HepG2 (cell line): ENCODE data around the gene GBX1. TPM values are rescaled to one million over a fixed set of nuclear protein-coding genes. Genes with fewer than 3 reads are reported as not detected.

Experiments
- ATAC-seq: fragments of 200-7000 bp; cut with Tn5 transposase; 3 replicates; pipeline ENCODE4 v1.9.1; 2020; ENCODE audit warnings: mild to moderate bottlenecking, moderate library complexity
- BruUV-seq: library from RNA; stranded (reverse); fragments of 400-500 nt; replicated peaks from 2 replicates; lab custom pipeline; 2021; lab: Mats Ljungman, UMichigan
- CTCF ChIA-PET: fragments of 300-600 bp; formaldehyde crosslinking; extraction: SDS; loops from one replicate; lab custom pipeline; 2021; ENCODE audit warnings: low total read pairs, inconsistent platforms, low intra/inter-chr PET ratio; lab: Yijun Ruan, JAX
- POLR2A ChIA-PET: fragments of 350-600 bp; sonication (Branson Sonifier 250); formaldehyde crosslinking; loops from one replicate; lab custom pipeline; 2020; ENCODE audit warnings: antibody characterized with exemption, inconsistent platforms; lab: Yijun Ruan, JAX
- DNase-seq: peaks from one replicate; pipeline ENCODE4 v3.0.0-alpha.2; 2015; ENCODE audit warnings: low spot score
- FAIRE-seq: peaks from 3 replicates; lab custom pipeline; 2011; peaks lifted over from hg19 to GRCh38; lab: Jason Lieb, UNC
- H2AFZ ChIP-seq: one replicate; pipeline ENCODE4 v1.6.1; 2011; ENCODE audit warnings: low read length, inconsistent platforms
- H3K27ac ChIP-seq: fragments of 300-600 bp; 3 replicates; pipeline ENCODE4 v1.8.0; 2011; ENCODE audit warnings: mixed run types, mild to moderate bottlenecking, mixed read lengths, low read length, inconsistent platforms; ENCODE audit not compliant: insufficient read depth; ENCODE audit errors: extremely low read length
- H3K27me3 ChIP-seq, 2 experiments: fragments of 200-600 bp in 1 of 2; 2 replicates in 1 of 2; 3 replicates in 1 of 2; pipeline versions ENCODE4 v1.6.0 to v1.8.0; 2011; ENCODE audit warnings: low read length in 2 of 2, mild to moderate bottlenecking in 2 of 2, moderate library complexity in 2 of 2, inconsistent platforms in 1 of 2; ENCODE audit not compliant: insufficient read depth in 2 of 2, control insufficient read depth in 1 of 2
- H3K36me3 ChIP-seq, 2 experiments: fragments of 200-600 bp in 1 of 2; replicated peaks in 1 of 2; 2 replicates in 1 of 2; 3 replicates in 1 of 2; pipeline versions ENCODE4 v1.5.1 to v1.8.0; 2011; ENCODE audit warnings: low read length in 2 of 2, inconsistent platforms in 1 of 2; ENCODE audit not compliant: insufficient read depth in 2 of 2, control insufficient read depth in 1 of 2
- H3K4me1 ChIP-seq: 2 replicates; pipeline ENCODE4 v1.5.1; 2012; ENCODE audit warnings: low read length, inconsistent platforms; ENCODE audit not compliant: insufficient read depth
- H3K4me2 ChIP-seq: 2 replicates; pipeline ENCODE4 v1.6.0; 2011; ENCODE audit warnings: low read depth, low read length, inconsistent platforms
- H3K4me3 ChIP-seq, 3 experiments: fragments of 200-600 bp in 1 of 3; sonication (generic), shearing (Covaris generic) in 1 of 3; replicated peaks in 1 of 3; 2 replicates each; pipeline ENCODE4 v1.5.1; 2011 to 2016; ENCODE audit warnings: low read length in 3 of 3, inconsistent platforms in 2 of 3, low read depth in 2 of 3, mild to moderate bottlenecking in 2 of 3, control low read depth in 1 of 3, mixed read lengths in 1 of 3; ENCODE audit not compliant: insufficient read depth in 1 of 3
- H3K79me2 ChIP-seq: one replicate; pipeline ENCODE4 v1.6.1; 2011; ENCODE audit warnings: low read length, inconsistent platforms; ENCODE audit not compliant: insufficient read depth
- H3K9ac ChIP-seq: 2 replicates; pipeline ENCODE4 v1.6.0; 2011; ENCODE audit warnings: mild to moderate bottlenecking, low read depth, low read length, inconsistent platforms; ENCODE audit not compliant: insufficient read depth
- H3K9me3 ChIP-seq: 2 replicates; pipeline ENCODE4 v1.5.1; 2012; ENCODE audit warnings: mild to moderate bottlenecking, low read length
- H4K20me1 ChIP-seq: 2 replicates; pipeline ENCODE4 v1.6.0; 2011; ENCODE audit warnings: inconsistent platforms, mild to moderate bottlenecking, low read length, moderate library complexity; ENCODE audit not compliant: insufficient read depth
- NFKBIZ ChIP-seq: IDR thresholded peaks from 2 replicates; pipeline ENCODE4 v1.6.1; 2018; ENCODE audit warnings: missing genetic modification reagents, missing compliant biosample characterization
- RARG ChIP-seq: sonication (generic); formaldehyde crosslinking; IDR thresholded peaks from 2 replicates; pipeline ENCODE4 v1.4.0; 2020; ENCODE audit warnings: low read depth, mild to moderate bottlenecking, missing genetic modification reagents
- RBAK ChIP-seq: sonication (generic); formaldehyde crosslinking; IDR thresholded peaks from 2 replicates; pipeline ENCODE4 v1.5.1; 2020; ENCODE audit warnings: mild to moderate bottlenecking, missing genetic modification reagents
- RNF2 ChIP-seq: fragments of 450-650 bp; conservative IDR thresholded peaks from 2 replicates; pipeline ENCODE4 v1.6.1; 2016; ENCODE audit warnings: low read depth
- TCF12 ChIP-seq, 2 experiments: fragments of 450-650 bp in 1 of 2; sonication (generic) in 1 of 2; formaldehyde crosslinking in 1 of 2; IDR thresholded peaks; 2 replicates each; pipeline versions ENCODE4 v1.6.1 to v1.8.0; 2017 to 2022; ENCODE audit warnings: antibody characterized with exemption in 1 of 2, mild to moderate bottlenecking in 1 of 2, missing genetic modification reagents in 1 of 2, moderate library complexity in 1 of 2
- ZKSCAN5 ChIP-seq: sonication (generic); formaldehyde crosslinking; IDR thresholded peaks from 2 replicates; pipeline ENCODE4 v1.5.1; 2020; ENCODE audit warnings: mild to moderate bottlenecking, missing genetic modification reagents
- ZMYM3 ChIP-seq: sonication (generic); formaldehyde crosslinking; IDR thresholded peaks from 2 replicates; pipeline ENCODE4 v1.5.1; 2020; ENCODE audit warnings: mild to moderate bottlenecking, missing genetic modification reagents
- ZNF30 ChIP-seq: sonication (generic); formaldehyde crosslinking; IDR thresholded peaks from 2 replicates; pipeline ENCODE4 v1.5.0; 2020; ENCODE audit warnings: mild to moderate bottlenecking, missing genetic modification reagents
- ZNF496 ChIP-seq: sonication (generic); formaldehyde crosslinking; IDR thresholded peaks from 2 replicates; pipeline ENCODE4 v1.8.1; 2023; ENCODE audit warnings: mild to moderate bottlenecking, moderate library complexity, missing genetic modification reagents; ENCODE audit not compliant: insufficient replicate concordance
- WGBS: methylation state at CpG from one replicate; pipeline ENCODE4 v1.1.6; 2017; ENCODE audit warnings: low lambda C conversion rate; 5-methylcytosine and 5-hydroxymethylcytosine counted together
- in situ Hi-C: cut with HindIII; loops from 2 replicates; pipeline ENCODE4 v1.10.0; 2017; ENCODE audit warnings: low pct_unique_long_range_greater_than_20kb; ENCODE audit not compliant: extremely low pct_ligation_motif_present
- intact Hi-C: fragments of 100-400 bp; cut with micrococcal nuclease; formaldehyde crosslinking; loops from one replicate; pipeline ENCODE4 v1.10.0; 2022; ENCODE audit not compliant: unreplicated experiment
- polyA plus RNA-seq, 8 experiments: library from polyadenylated mRNA; depleted of rRNA in 3 of 8; stranded (reverse) in 7 of 8; unstranded in 1 of 8; fragments of >200 nt; fragmentation: Illumina TruSeq in 4 of 8; extraction: Trizol in 4 of 8; gene quantifications; 2 replicates each; pipeline versions ENCODE4 v1.2.1 to v1.2.3, GENCODE V29; 2011 to 2016; ENCODE audit warnings: low read depth in 4 of 8, missing spikeins in 1 of 8, mixed read lengths in 1 of 8; ENCODE audit not compliant: insufficient read depth in 1 of 8
- total RNA-seq, 5 experiments: library from RNA; depleted of rRNA; stranded (reverse); fragments of >200 nt; fragmentation: Illumina TruSeq; extraction: Trizol; gene quantifications; 2 replicates each; pipeline ENCODE4 v1.2.3, GENCODE V29; 2016; ENCODE audit warnings: low read depth in 1 of 5
- TF ChIP-seq, protein P1 (sequence below): sonication (generic); formaldehyde crosslinking; conservative IDR thresholded peaks from 2 replicates; pipeline ENCODE4 v1.8.1; 2023; ENCODE audit warnings: missing genetic modification reagents
- TF ChIP-seq, protein P2 (sequence below): sonication (generic); formaldehyde crosslinking; IDR thresholded peaks from 2 replicates; pipeline ENCODE4 v1.8.0; 2022; ENCODE audit warnings: mild to moderate bottlenecking, missing genetic modification reagents; ENCODE audit not compliant: insufficient replicate concordance

The GBX1 gene
- total and polyA plus RNA-seq, 2 of the 13 experiments (the other 11 are each of a cell fraction or from before 2014, with no cell fraction given) = not detected

DNA sequence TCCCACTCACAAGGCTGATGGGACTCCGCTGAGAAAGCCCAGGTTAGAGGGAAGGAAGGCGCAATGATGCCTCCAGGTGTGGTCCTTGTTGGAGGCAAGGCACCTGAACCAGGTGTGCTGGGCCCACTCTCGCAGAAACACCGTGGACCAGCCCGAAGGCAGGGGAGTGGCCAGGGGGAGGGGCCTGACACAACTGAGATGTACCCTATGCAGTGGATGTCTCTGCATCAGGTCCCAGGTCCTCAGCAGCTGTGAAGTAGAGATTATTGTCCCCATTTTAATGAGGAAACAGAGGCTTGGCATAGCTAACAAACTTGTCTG is 32.0 kb downstream of the GBX1 start (continued):
- TF ChIP-seq RARG (CRISPR knock-in tag) (no peak), ZNF30 (CRISPR knock-in tag) (no peak), NFKBIZ (CRISPR knock-in tag) (no peak), RBAK (CRISPR knock-in tag) (no peak), ZMYM3 (CRISPR knock-in tag) (no peak)
- TF ChIP-seq, protein P1, sequence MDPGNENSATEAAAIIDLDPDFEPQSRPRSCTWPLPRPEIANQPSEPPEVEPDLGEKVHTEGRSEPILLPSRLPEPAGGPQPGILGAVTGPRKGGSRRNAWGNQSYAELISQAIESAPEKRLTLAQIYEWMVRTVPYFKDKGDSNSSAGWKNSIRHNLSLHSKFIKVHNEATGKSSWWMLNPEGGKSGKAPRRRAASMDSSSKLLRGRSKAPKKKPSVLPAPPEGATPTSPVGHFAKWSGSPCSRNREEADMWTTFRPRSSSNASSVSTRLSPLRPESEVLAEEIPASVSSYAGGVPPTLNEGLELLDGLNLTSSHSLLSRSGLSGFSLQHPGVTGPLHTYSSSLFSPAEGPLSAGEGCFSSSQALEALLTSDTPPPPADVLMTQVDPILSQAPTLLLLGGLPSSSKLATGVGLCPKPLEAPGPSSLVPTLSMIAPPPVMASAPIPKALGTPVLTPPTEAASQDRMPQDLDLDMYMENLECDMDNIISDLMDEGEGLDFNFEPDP (CRISPR knock-in tag) = no peak
- TF ChIP-seq, protein P2, sequence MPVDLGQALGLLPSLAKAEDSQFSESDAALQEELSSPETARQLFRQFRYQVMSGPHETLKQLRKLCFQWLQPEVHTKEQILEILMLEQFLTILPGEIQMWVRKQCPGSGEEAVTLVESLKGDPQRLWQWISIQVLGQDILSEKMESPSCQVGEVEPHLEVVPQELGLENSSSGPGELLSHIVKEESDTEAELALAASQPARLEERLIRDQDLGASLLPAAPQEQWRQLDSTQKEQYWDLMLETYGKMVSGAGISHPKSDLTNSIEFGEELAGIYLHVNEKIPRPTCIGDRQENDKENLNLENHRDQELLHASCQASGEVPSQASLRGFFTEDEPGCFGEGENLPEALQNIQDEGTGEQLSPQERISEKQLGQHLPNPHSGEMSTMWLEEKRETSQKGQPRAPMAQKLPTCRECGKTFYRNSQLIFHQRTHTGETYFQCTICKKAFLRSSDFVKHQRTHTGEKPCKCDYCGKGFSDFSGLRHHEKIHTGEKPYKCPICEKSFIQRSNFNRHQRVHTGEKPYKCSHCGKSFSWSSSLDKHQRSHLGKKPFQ (CRISPR knock-in tag) = no peak

GRCh38 chr7:151134743-151135524 is 32.6 kb downstream of the GBX1 start:
- ChIA-PET POLR2A (no interaction called here), CTCF (no interaction called here)
- no TSS peak for BruUV-seq
- DNase-seq (no peak), FAIRE-seq (no peak), ATAC-seq (no peak)
- Histone ChIP-seq H3K4me2 (no peak overlapping the region), H3K4me1 (no peaks in the 10 kb centered on the region), H2AFZ (no peak overlapping the region), H3K36me3 (peaks cover 16 to 70% of the 10 kb centered on the region in 2 experiments), H3K9ac (no peak overlapping the region), H3K4me3 (no peak overlapping the region), H4K20me1 (no peaks in the 10 kb centered on the region), H3K9me3 (no peaks in the 10 kb centered on the region), H3K79me2 (no peaks in the 10 kb centered on the region), H3K27me3 (no peaks in the 10 kb centered on the region), H3K27ac (no peak overlapping the region)
- no peak for TF ChIP-seq ZNF496 (CRISPR knock-in tag)
- TF ChIP-seq ZKSCAN5 (CRISPR knock-in tag) = no peak
- TF ChIP-seq TCF12 (IDR thresholded peaks at IDR 0.05) = no peak
- no peak for TF ChIP-seq TCF12 (CRISPR knock-in tag; IDR thresholded peaks at IDR 0.05)
- TF ChIP-seq RNF2 = no peak
- in situ Hi-C loops = no loop called here
- intact Hi-C loops = loop anchor here (10.0 kb wide), 1 partner anchor 170 kb away; no protein-coding TSS in a partner anchor
- 99% methylated on average over 10 of the region's 14 CpGs for WGBS
